ENCODE data around the gene C15orf39.
"Not testable (repeated sequence)": the region's sequence is repeated elsewhere in the genome, so short reads cannot be mapped to it uniquely, and the experiment has no call there.

- TF ChIP-seq POLR2A, CTCF (IDR thresholded peaks at IDR 0.05): not testable (repeated sequence)
Measured at GRCh38 chr15:75252285-75252684, 50.6 kb downstream of the C15orf39 start.
